ENCODE results near the gene LRRC27.
A peak's percentile ranks its signal among the peaks of the same experiment; 100 is the strongest.

The LRRC27 gene

DNA sequence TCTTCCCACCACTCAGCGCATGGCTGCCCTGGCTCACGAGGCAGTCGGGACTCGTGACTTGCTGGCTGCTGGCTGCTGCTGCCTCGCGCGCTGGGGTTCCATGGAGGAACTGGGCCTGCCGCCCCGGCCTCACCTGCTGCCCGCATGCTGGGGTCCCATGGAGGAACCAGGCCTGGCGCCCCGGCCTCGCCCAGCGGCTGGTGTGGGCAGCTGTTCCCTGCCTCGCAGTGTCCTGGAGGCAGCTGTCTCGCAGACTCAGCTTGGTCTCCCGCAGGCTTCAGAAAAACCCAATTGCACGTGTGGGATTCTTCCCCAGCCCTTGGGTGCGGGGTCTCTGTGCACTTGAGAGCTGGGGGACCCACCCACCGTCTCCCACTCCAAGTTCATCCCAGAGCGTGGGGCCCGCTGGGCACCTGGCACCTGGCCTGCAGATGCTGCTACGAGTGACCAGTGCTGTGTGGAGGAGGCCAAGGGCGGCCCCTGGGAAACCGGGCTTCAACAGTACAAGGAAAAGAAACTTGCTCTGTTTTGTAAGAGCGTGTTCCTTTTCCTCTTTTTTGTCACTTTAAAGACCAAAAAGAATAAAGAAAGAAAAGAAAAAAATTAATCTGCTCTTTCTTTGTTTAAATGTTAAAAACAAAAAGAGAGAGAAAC, 85.4 kb downstream of the LRRC27 start:
- DNase-seq = no peak

DNA sequence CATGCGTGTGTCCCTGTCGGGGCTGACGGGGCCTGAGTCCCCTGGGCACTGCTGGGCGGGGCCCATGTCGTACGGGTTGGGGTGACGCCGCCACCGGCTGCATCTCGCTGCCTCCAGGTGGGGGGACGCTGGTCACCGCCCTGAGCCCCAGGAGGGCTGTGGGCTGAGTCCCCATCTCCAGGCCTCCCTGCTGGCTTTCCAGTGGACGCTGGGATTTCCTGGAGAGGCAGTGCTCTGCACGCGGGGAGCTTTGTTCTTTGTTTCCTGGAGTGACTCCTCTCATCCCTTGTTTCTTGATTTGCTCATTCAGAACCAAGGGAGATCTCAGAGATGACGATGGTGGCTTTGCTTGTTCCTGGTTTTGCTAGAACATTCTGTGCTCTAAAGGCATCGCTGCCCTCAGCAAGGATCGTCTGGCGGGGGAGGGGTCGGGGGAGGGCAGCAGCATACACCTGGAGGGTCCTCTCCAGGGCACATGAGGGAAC, 86.0 kb downstream of the LRRC27 start:
- peak in 1 of 2 donors; percentile 49 for DNase-seq

DNA sequence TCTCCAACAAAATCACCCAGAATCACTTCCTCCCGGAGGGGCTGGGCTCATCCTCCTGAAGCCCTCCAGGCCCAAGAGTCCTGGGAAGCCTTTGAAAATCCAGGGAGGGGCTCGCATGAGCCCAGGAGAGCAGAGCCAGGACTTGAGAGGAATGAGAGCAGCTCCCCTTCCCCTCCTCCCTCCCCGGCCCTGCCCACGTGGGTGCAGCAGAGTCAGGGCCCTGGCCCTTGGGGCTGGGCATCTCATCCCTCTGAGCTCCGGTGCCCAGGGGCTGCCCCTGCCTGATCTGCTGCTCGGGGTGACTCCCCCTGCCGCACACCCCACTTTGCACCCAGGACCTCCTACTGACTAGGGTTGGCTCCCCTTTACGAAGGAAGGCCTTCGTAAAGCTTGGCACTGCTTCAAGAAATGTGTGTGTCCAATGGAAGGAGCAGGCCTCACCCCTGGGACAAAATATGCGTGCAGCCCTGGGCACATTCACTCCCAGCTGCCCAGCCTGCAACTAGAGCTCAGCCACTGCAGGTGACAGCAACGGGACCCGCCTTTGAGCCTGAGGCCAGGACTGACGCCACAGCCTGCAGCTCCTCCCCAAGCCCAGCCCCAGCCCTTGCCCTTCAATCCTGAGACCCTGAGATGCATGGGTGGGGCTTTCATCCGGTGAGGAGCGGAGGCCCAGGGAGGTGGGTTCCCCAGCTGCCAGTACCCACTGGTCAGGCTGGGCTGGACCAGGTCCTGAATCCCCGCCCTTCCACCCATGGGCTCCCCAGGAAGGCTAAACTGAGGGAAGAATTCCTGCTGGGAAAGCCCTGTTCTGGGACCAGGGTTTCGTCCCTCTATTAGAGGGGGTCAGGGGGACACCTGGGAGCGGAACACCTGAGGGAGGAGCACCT, 86.8 kb downstream of the LRRC27 start:
- no peak for DNase-seq

DNA sequence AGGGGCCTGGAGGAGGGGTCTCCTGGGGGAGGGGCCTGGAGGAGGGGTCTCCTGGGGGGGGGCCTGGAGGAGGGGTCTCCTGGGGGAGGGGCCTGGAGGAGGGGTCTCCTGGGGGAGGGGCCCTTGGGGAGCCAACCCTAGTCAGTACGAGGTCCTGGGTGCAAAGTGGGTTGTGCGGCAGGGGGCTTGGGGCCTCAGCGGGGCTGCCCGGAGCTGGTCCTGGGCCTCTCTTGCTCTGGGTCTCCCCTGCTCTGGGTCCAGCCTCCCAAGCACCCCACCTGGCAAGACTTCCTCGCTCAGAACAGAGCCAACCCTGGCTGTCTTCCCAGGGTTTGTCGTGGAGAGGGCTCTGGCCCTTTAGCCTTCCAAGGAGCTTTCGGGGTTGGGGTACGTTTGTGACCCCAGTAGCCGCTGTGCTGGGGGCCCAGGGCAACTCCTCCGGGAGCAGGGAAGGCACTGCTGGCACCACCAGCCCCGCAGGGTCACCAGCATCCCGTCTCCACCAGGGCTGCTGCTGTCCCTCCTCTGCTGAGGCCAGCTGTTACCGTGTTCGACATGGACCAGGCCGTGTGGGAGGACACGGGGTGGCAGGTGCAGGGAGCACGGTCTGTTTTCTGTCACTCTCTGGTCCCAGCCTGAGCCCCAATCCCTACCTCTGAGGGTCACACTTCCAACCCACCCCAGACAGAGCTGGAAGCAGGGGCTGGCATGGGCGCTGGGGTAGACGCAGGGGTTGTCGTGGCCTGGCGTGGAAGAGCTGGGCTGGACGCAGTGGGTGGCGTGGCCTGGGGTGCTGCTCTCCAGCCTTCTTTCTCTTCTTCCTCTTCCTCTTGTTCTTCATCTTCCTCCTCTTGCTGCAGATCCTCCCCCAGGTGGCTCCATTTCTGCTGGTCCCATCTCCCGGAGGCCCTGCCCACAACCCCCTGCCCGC, 87.8 kb downstream of the LRRC27 start:
- no peak for DNase-seq

DNA sequence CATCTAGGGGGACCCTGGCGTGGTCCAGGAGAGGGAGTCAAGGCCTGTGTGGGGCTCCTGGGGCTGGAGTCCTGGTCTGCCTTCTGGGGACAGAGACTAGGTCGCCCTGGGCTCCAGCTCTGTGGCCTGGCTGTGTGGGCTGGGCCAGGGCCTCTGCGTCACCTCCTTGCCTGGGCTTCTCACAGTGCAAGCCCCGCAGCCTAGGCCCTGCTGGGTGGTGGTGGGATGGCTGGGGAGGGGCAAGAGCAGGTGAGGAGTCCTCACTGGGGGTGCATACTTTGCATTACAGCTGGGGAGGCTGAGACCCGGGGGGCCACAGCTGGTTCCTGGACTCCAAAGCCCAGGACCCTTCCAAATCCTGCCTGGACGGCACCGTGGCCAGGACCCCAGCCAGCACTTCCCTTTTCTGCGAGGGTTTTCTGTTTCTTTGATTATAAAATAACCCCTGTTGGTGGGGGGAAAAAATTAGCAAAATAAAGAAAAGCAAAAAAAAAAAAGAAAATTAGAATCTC, 88.5 kb downstream of the LRRC27 start:
- DNase-seq = peak in 1 of 2 donors; percentile 28

DNA sequence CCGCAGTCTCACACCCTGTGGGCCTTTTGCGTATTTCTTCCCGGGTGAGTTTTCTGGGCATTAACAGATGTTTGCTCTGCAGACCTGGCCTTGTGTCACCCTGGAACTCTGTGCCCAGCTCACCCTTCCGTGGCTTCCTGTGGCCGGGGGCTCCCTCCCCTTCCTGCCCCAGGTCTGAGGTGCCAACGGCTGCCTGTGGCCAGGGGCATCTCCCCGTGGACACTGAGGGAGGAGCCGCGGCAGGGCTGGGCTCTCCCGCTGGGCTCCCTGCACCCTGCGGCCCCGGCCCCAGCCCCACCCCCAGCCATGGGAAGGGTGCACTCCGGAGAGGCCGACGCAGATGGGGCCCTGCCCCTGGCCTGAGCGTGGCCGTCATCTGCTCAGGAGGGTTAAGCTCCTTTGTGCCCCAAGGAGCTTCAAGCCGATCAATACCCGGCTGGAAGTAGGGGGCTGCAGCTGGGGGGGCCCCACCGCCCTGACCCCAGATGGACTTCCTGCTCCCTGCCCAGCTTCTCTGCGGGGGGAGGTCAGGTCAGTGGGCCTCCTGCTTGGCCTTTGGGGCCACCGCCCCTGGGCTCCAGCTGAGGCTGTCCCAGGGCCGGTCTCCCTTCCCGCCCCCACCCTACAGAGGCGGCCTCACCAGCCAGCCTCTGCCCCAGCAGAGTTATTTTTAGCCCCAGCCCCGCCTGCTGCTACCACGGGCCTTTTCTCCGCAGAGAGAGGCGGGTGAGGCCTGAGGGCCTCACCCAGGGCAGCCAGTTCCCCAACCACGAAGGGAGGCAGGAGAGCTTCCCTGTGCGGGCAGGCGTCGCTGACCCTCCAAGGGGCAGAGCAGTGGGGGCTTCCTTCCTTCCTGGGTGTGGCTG, 89.2 kb downstream of the LRRC27 start:
- peak; percentile 48 to 65 for DNase-seq

DNA sequence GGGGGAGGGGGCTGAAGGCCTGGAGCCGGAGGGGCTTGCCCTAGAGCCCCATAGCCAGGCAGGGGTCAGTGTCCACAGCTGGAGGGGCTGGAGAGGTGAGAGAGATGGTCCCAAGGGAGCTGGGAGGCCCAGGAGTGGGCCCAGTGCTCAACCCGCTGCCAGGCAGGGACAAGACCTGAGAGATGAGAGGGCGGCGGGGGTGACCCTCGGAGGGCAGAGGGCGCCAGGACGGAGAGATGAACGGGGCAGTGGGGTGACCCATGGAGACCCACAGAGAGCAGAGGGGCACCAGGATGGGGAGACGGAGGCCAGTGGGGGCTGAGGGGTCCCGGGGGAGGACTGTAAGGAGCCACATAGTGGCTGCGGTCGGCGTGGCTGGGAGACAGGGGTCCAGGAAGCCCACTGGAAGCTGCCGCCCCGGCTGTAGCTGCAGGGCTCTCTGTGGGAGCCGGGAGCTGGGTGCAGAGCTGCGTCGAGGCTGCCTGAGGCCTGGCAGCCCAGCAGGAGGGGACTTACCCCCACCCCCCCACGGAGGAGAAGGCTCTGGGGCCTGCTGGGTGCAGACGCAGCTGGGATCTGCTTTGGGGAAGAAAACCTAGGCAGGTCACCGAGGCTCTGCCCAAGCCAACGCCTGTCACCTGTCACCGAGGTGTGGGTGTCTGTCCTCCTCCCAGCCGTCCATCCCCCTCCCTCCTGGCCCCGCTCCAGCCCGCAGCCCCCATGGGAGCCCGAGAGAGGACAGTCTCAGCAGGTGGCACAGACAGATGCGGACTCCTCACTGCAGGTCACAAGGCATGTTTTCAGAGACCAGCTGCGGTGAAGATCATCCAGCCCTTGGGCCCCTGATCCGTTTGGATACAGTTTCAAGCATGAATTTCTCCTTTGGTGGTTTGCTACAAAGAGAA, 90.1 kb downstream of the LRRC27 start:
- peak in 1 of 2 donors; percentile 44 for DNase-seq

DNA sequence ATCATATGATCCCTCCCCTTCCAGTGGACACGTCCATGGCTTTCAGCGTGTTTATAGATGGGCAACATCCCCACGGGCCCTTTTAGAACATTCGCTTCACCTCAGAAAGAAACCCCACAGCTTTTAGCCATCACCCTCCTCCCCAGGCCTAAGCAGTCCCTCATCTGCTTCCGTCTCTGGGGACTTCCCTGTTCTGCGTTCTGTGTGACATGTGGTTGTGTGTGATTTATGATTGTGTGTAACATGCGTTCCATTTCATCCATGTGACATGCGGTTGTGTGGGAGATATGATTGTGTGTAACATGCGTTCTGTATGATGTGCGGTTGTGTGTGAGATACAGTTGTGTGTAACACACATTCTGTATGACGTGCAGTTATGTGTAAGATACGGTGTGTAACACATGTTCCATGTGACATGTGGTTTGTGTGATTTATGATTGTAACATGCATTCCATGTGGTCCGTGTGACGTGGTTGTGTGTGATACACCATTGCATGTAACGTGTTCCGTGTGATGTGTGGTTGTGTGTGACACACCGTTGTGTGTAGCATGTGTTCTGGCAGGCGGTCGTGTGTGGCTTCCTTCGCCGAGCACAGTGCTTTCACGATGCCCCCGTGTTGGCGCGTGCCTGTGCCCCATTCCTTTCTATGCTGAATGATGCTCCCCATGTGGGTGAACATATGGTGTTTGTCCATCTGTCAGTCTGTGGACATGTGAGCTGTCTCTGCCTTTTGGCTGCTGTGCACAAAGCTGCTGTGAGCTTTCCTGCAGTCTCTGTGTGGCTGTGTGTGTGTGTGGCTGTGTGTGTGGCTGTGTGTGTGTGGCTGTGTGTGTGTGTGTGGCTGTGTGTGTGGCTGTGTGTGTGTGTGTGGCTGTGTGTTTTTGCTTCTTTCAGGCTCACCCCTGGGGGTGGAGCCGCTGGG, 91.2 kb downstream of the LRRC27 start:
- peak in 1 of 2 donors; percentile 45 for DNase-seq

DNA sequence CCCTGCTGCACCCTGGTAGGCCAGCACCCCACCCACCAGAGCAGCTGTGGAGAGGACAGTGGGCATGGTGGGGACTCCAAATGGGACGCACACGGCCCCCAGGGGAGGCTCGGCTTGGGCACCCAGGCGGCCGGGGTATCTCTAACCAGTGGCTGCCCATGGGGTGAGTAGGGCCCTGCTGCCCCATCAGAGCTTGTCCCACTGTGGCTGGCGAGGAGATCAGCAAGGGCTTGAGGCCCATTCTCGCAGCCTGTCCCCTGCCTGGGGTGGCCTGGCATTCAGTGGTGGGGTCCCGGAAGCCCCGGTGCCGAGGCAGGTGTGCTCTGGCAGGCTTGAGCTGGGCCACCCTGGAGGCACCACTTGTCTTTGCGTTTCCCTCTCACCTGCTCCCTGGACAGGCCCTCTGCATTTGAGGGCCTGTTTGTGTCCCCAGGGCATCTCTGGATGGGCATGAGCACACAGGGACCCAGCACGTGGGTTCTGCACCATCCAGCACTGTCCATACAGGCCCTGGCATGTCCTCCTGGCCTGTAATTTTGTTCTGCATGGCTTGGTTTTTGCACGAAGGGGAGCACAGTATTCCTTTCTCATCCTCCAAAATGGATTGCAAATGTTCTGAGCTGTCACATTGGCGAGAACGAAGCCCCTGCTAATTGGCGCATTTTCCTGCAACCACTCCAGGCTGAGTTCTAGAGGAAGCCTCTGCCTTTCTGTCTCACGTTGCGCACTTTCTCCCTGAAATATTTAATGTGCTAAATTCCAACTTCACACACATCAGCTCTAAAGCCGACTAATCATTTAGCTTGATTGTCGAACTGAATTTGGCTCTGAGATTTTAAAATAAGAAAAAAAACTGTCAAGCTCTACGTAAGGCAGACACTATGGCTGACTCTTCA, 92.2 kb downstream of the LRRC27 start:
- no peak for DNase-seq

DNA sequence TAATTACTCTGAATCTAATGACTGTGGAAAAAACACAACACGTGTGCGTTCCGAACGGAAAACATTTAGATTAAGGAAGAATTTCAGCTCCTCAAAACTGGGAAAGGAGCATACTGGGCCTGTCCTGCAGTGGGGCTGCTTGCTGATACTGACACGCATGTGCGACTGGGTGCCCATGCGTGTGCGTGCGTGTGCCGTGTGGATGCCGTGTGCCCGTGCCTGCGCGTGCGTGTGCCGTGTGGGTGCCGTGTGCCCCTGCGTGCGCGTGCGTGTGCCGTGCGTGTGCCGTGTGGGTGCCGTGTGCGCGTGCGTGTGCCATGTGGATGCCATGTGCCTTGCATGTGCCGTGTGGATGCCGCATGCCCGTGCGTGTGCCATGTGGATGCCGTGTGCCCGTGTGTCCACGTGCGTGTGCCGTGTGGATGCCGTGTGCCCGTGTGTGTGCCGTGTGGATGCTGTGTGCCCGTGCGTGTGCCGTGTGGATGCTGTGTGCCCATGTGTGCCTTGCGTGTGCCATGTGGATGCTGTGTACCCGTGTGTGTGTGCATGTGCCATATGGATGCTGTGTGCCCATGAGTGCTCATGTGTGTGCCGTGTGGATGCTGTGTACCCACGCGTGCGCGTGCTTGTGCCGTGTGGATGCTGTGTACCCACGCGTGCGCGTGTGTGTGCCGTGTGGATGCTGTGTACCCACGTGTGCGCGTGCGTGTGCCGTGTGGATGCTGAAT, 93.2 kb downstream of the LRRC27 start:
- no peak for DNase-seq

DNA sequence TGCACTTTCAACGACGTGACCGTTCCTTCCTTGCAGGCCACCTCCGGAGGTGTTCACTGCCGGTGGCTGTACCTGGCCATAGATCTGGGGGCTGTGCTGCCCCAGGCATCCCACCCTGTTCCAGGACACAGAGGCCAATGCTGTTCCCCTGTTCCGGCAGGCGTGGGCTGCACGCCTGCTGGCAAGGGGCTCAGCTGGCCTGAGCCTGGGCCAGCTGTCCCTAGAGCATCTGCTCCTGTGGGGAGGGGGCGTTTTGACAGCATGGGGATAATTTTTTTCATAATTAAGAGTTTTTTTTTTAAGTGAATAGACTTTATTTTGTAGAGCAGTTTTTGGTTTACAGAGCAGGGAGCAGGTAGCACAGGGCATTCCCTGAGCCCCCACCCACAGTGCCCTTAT, 93.8 kb downstream of the LRRC27 start:
- no peak for DNase-seq

DNA sequence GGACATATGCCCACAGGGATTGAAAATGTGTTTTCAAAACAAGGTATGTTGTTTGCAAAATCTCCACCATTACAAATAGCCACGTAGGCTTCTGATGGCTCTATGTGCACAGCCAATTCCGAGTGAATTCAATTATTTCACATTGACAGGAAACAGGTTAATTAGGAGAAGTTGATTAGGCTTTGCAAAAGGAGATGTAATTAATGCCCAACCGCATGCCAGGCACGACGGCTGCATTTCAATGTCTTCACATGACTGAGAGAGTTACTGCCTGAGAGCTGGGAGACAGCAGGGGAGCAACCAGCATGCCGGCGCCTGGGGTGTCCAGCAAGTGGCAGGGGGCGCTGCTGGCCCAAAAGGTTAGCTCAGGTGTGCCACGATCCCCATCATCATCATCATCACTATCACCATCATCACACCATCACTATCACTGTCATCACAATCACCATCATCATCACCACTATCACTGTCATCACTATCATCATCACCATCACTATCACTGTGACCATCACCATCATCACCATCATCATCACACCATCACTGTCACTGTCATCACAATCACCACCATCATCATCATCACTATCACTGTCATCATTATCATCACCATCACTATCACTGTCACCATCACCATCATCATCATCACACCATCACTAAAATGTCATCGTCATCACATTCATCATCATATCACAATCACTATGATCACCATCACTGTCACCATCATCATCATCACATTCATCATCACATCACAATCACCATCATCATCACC, 95.2 kb downstream of the LRRC27 start:
- no peak for DNase-seq

DNA sequence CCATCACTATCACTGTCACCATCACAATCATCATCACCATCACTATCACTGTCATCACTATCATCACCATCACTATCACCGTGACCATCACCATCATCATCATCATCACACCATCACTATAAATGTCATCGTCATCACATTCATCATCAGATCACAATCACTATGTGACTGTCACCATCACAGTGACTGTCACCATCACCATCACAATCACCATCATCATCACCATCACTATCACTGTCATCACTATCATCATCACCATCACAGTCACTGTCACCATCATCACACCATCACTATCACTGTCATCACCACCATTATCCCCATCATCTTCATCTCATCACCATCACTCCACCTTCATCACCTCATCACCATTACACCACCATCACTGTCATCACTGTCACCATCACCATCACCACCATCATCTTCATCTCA, 96.0 kb downstream of the LRRC27 start:
- no peak for DNase-seq

DNA sequence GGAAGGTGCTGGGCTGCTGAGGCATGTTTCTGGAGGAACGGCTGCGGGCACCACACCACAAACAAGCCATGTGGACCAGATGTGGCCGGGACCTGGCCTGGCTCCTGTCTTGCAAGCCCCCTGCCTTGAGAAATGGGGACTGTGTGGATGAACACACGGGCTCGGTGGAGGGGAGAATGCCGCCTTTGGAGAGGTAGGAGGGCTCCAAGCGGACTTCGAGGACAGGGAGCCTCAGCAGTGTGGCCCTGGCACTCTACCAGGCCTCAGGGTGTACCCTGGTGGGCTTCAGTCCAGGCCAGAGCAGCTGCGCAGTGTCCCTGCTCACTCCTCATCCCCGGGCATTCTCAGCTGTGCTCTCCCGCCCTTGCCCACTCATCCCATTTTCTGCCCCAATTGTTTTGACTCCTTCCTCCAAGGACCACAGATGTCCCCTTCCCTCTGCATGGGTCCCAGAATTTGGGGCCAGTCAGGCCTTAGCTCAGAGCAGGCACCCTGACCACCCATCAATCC, 96.5 kb downstream of the LRRC27 start:
- DNase-seq = no peak

Measured in CD4-positive, alpha-beta T cell treated with Interferon alpha-2 for 1 hour (primary cell).